Esophagus muscularis mucosa (tissue), 4 donors: ENCODE data around the gene PLXNB1. TPM values are rescaled to one million over a fixed set of nuclear protein-coding genes. Genes with fewer than 3 reads are reported as not detected.
A peak's percentile ranks its signal among the peaks of the same experiment; 100 is the strongest.

Experiments used
- DNase-seq: peaks from one replicate; pipeline ENCODE4 v3.0.0-alpha.2; 2017; ENCODE audit errors: extremely low spot score
- H3K27ac ChIP-seq, 4 donors: fragments of 200-600 bp; sonication (generic); replicated peaks in 1 of 4; 1 replicate in 3 of 4; 2 replicates in 1 of 4; pipeline ENCODE4 v1.5.1; 2016 to 2019; ENCODE audit warnings: mild to moderate bottlenecking in 1 of 4
- H3K27me3 ChIP-seq, 4 donors: fragments of 200-600 bp; sonication (generic); one replicate each; pipeline versions ENCODE4 v1.5.1 to v1.6.0; 2016 to 2019
- H3K36me3 ChIP-seq, 4 donors: fragments of 200-600 bp; sonication (generic); one replicate each; pipeline ENCODE4 v1.5.1; 2016 to 2019
- H3K4me1 ChIP-seq, 4 donors: fragments of 200-600 bp; sonication (generic); one replicate each; pipeline ENCODE4 v1.5.1; 2016 to 2019
- H3K4me3 ChIP-seq, 4 donors: fragments of 200-600 bp; sonication (generic); 1 replicate in 2 of 4; 2 replicates in 2 of 4; pipeline ENCODE4 v1.5.1; 2016 to 2019; ENCODE audit warnings: mild to moderate bottlenecking in 4 of 4, moderate library complexity in 1 of 4
- H3K9me3 ChIP-seq, 4 donors: fragments of 200-600 bp; sonication (generic); 1 replicate in 3 of 4; 2 replicates in 1 of 4; pipeline ENCODE4 v1.5.1; 2016 to 2019
- EP300 ChIP-seq: sonication (generic); formaldehyde crosslinking; IDR thresholded peaks from one replicate; pipeline ENCODE4 v1.6.1; 2017; ENCODE audit warnings: antibody characterized with exemption
- POLR2A ChIP-seq: fragments of 450-650 bp; IDR thresholded peaks from one replicate; pipeline ENCODE4 v1.6.1; 2017; ENCODE audit warnings: antibody characterized with exemption, moderate library complexity, mild to moderate bottlenecking, low read depth
- POLR2AphosphoS5 ChIP-seq, 2 donors: sonication (generic); formaldehyde crosslinking; IDR thresholded peaks; one replicate each; pipeline ENCODE4 v1.6.1; 2017; ENCODE audit warnings: antibody characterized with exemption in 2 of 2
- WGBS: methylation state at CpG from one replicate; pipeline ENCODE4 v1.1.5; 2018; 5-methylcytosine and 5-hydroxymethylcytosine counted together
- intact Hi-C: fragments of 100-400 bp; cut with DNase I; formaldehyde crosslinking; loops from one replicate; pipeline ENCODE4 v1.15.1; 2023
- total RNA-seq, 4 donors: library from RNA; depleted of rRNA; stranded (reverse); fragments of >200 nt; gene quantifications; one replicate each; pipeline versions ENCODE4 v1.1.0 to v1.2.1, GENCODE V29; 2016
- TF ChIP-seq, protein P1 (sequence below), 3 experiments: fragments of 200-600 bp in 2 of 3; fragments of 450-650 bp in 1 of 3; sonication (generic) in 2 of 3; IDR thresholded peaks; one replicate each; pipeline ENCODE4 v1.5.1; 2017 to 2019; ENCODE audit warnings: antibody characterized with exemption in 3 of 3, mild to moderate bottlenecking in 2 of 3, moderate library complexity in 1 of 3

The PLXNB1 gene
- total RNA-seq = 100 to 1,000 TPM; 120 to 200 (median 152) TPM

DNA sequence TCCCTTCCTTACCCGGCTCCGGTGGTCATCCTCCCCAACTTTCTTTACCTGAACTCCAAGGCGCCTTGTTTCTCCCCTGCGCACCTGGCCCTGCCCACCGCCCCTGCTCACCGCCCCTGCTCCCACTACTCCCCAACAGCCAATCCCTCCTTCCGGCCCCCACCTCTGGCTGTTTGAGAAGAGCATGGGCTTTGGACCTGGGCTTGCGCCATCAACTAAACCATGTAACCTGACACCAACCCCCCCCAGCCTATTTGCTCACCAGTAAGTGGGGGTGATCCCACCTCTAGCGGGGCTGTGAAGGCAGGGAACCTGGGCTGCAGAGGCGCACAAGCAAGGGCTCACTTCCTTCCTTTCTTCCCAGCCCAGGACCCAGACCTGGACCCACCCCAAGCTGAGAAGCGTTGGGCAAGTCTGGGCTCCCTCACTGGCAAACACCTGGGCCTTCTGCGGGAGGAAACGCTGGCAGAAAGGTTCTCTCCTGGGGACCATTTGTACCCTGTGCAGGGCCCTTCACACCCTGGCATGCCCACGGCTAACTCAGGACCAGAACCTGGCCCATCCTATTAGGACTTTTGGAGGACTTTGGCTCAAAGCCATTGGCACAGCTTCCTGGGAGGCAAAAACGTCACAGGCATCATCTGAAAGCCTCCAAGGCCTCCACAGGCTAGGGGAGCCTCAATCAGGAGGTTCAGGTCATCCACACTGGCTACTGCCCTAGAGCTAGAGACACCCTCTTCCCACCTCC is at the start of gene PLXNB1:
PLXNB1 (minus strand) TSS at position 127 of the 748 bp plus-strand sequence. CDS start 5,475 bp downstream, outside the sequence.
- Histone ChIP-seq H3K27me3 (no peaks in the 10 kb centered on the region), H3K9me3 (no peaks in the 10 kb centered on the region), H3K4me1 (peaks cover 59 to 89% (median 84%) of the 10 kb centered on the region in 4 donors), H3K27ac (peak within 1 kb of the TSS; percentile 93 to 99 (median 98)), H3K36me3 (peaks cover 0 to 17% (median 14%) of the 10 kb centered on the region in 4 donors), H3K4me3 (peak within 1 kb of the TSS; percentile 77 to 92 (median 86))
- intact Hi-C loops = no loop called here
- peak; percentile 33 for TF ChIP-seq POLR2A
- no peak for TF ChIP-seq EP300
- TF ChIP-seq POLR2AphosphoS5 (IDR thresholded peaks at IDR 0.05) = peak; percentile 53 to 84
- DNase-seq = peak; percentile 97
- WGBS = 16% methylated on average over 14 of the region's 15 CpGs

- DNase-seq = no peak
- no peaks in the 10 kb centered on the region for H3K4me1 ChIP-seq
- no peak overlapping the region for H3K27ac ChIP-seq
- no peaks in the 10 kb centered on the region for H3K27me3 ChIP-seq
- TF ChIP-seq POLR2A = no peak
- no peak for TF ChIP-seq EP300
- TF ChIP-seq POLR2AphosphoS5 (IDR thresholded peaks at IDR 0.05) = no peak
- TF ChIP-seq, protein P1, sequence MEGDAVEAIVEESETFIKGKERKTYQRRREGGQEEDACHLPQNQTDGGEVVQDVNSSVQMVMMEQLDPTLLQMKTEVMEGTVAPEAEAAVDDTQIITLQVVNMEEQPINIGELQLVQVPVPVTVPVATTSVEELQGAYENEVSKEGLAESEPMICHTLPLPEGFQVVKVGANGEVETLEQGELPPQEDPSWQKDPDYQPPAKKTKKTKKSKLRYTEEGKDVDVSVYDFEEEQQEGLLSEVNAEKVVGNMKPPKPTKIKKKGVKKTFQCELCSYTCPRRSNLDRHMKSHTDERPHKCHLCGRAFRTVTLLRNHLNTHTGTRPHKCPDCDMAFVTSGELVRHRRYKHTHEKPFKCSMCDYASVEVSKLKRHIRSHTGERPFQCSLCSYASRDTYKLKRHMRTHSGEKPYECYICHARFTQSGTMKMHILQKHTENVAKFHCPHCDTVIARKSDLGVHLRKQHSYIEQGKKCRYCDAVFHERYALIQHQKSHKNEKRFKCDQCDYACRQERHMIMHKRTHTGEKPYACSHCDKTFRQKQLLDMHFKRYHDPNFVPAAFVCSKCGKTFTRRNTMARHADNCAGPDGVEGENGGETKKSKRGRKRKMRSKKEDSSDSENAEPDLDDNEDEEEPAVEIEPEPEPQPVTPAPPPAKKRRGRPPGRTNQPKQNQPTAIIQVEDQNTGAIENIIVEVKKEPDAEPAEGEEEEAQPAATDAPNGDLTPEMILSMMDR (IDR thresholded peaks at IDR 0.05) = no peak
- 85% methylated on average over 10 of the region's 19 CpGs for WGBS
- H3K9me3 ChIP-seq = no peaks in the 10 kb centered on the region
- H3K36me3 ChIP-seq = peaks cover 0 to 31% (median 15%) of the 10 kb centered on the region in 4 donors
- H3K4me3 ChIP-seq = no peak overlapping the region
- intact Hi-C loops = no loop called here
Measured at GRCh38 chr3:48478626-48479555, 49.0 kb upstream of the PLXNB1 start.

GRCh38 chr3:48477959-48478520 is 48.2 kb upstream of the PLXNB1 start:
- H3K4me3 ChIP-seq = no peak overlapping the region
- intact Hi-C loops = no loop called here
- no peaks in the 10 kb centered on the region for H3K9me3 ChIP-seq
- no peaks in the 10 kb centered on the region for H3K27me3 ChIP-seq
- peaks cover 0 to 31% (median 15%) of the 10 kb centered on the region in 4 donors for H3K36me3 ChIP-seq
- no peak for DNase-seq
- peak overlapping the region in 2 of 4 donors; percentile 25 to 27 for H3K27ac ChIP-seq
- H3K4me1 ChIP-seq = peaks cover 7 to 8% (median 7%) of the 10 kb centered on the region in 4 donors
- TF ChIP-seq, protein P1 (IDR thresholded peaks at IDR 0.05) = no peak
- TF ChIP-seq EP300 (no peak), POLR2AphosphoS5 (IDR thresholded peaks at IDR 0.05) (no peak), POLR2A (no peak)
- 81% methylated on average over 9 of the region's 9 CpGs for WGBS

DNA sequence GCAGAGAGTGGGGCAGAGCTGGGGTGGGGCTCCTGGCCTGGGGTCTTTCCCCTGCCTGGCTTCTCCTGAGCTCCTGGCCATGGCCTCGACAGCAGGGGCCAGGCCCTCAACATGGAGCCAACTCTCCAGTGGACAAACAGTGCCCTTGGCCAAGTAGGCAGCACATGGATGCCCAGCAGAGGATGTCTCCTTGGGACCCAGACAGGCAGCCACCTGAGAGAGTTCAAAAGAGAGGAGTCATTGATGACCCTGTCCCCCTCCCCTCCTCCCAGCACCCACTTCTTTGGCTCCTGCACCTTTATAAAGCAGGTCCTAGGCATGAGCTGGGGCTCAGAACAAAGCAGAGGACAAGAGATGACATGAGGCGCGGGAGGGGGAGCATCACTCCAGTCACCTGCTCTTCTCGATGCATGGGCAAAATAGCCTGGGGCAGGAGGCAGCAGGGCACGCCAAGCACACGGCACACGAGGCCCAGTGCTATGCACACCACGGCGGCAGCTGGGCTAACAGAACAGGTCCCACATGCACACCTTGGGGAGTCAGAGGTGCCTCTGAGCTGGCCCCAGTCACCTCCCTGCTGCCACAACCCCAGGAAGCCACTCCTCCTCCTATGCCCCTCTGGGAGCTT is 46.7 kb upstream of the PLXNB1 start:
- H3K27ac ChIP-seq = no peak overlapping the region
- intact Hi-C loops = no loop called here
- peaks cover 0 to 31% (median 15%) of the 10 kb centered on the region in 4 donors for H3K36me3 ChIP-seq
- H3K4me1 ChIP-seq = peaks cover 16 to 18% (median 18%) of the 10 kb centered on the region in 4 donors
- 91% methylated on average over 9 of the region's 9 CpGs for WGBS
- H3K27me3 ChIP-seq = no peaks in the 10 kb centered on the region
- no peak for DNase-seq
- TF ChIP-seq, protein P1 (IDR thresholded peaks at IDR 0.05) = no peak
- H3K9me3 ChIP-seq = no peaks in the 10 kb centered on the region
- H3K4me3 ChIP-seq = no peak overlapping the region
